ENCODE results near the gene YTHDF1. TPM values are rescaled to one million over a fixed set of nuclear protein-coding genes. Genes with fewer than 3 reads are reported as not detected.

Gene YTHDF1
- total and polyA plus RNA-seq, 2 donors (not counting 1 experiment from before 2014, with no cell fraction given), result 25.3 to 40.5 TPM

DNA sequence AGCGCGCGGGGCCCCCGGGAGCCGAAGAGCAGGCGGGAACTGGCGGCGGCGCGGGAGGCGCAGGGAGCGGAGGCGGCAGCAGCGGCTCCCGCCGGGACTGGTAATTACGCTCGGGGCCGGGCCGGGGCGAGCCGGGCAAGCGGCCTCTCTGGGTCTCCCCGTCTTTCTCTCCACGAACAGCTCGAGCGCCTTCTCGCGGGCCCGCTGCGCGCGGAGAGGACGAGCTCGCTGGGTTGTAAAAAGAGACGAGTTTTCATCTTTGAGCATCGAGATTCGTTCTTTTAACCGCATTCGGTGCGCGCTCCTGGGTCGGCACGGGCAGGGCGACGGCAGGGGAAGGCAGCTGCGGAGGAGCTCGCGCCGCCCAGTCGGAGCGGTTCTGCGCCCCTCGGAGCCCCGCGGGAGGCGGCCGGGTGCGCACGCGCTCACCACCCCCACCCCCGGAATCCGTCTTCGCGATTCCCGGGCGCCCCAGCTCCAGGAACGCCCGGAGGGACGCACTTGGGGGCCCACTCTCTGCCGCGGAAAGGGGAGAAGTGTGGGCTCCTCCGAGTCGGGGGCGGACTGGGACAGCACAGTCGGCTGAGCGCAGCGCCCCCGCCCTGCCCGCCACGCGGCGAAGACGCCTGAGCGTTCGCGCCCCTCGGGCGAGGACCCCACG is 38.0 kb downstream of the YTHDF1 start:
- POLR2A ChIA-PET, result interaction anchor here (0.6 kb wide), 1 partner anchor 229 kb away, joined by 5 read pairs; no protein-coding TSS in a partner anchor
- CTCF ChIA-PET, result no interaction called here
- Histone ChIP-seq H3K27me3 (replicated peaks in 1 of 4; ENCODE audit: control extremely low read depth in 1 of 4, control insufficient read depth in 3 of 4, insufficient read depth in 4 of 4, low read length in 3 of 4) (peaks cover 0 to 77% (median 34%) of the 10 kb centered on the region in 4 experiments), H3K4me1 (ENCODE audit: control insufficient read depth in 2 of 2, insufficient read depth in 2 of 2, low read length in 2 of 2) (peaks cover 26 to 52% of the 10 kb centered on the region in 2 donors), H3K36me3 (replicated peaks in 1 of 2; ENCODE audit: control extremely low read depth in 1 of 2, control insufficient read depth in 1 of 2, extremely low read depth in 1 of 2, insufficient read depth in 2 of 2, low read length in 1 of 2) (no peaks in the 10 kb centered on the region), H3K4me3 (ENCODE audit: control extremely low read depth in 1 of 5, extremely low read depth in 1 of 5, insufficient read depth in 1 of 5, low read depth in 2 of 5, low read length in 4 of 5) (no peak overlapping the region), H3K9ac (ENCODE audit: low read length) (no peak overlapping the region), H4K20me1 (ENCODE audit: control insufficient read depth, insufficient read depth, low read length, poor library complexity, severe bottlenecking) (no peaks in the 10 kb centered on the region), H3K27ac (ENCODE audit: low read length in 2 of 2) (no peak overlapping the region), H2AFZ (ENCODE audit: insufficient read depth, low read depth, low read length, poor library complexity, severe bottlenecking) (no peak overlapping the region), H3K9me3 (ENCODE audit: control extremely low read depth in 1 of 3, control insufficient read depth in 2 of 3, insufficient read depth in 1 of 3, low read length in 2 of 3) (peaks cover 0 to 5% (median 0%) of the 10 kb centered on the region in 3 donors), H3K4me2 (replicated peaks; ENCODE audit: low read depth, low read length, poor library complexity, severe bottlenecking) (peak overlapping the region; percentile 96), H3K79me2 (ENCODE audit: control insufficient read depth, insufficient read depth, low read length) (no peaks in the 10 kb centered on the region)
- Mint-ChIP-seq H3K27ac (no peak overlapping the region), H3K9me3 (ENCODE audit: insufficient read depth) (no peaks in the 10 kb centered on the region), H3K4me3 (peak overlapping the region; percentile 66), H3K27me3 (peaks cover 13% of the 10 kb centered on the region), H3K4me1 (peaks cover 16% of the 10 kb centered on the region)
- ATAC-seq (ENCODE audit: low read depth) (no peak), DNase-seq (peak; percentile 48)
- no peak for TF ChIP-seq EZH2 (IDR thresholded peaks at IDR 0.05; ENCODE audit: borderline replicate concordance, insufficient read depth, low read depth, low read length, poor library complexity, severe bottlenecking)
- intact Hi-C loops (cut with micrococcal nuclease), result no loop called here
- 5% methylated on average over 90 of the region's 90 CpGs for WGBS (ENCODE audit: insufficient coverage)

DNA sequence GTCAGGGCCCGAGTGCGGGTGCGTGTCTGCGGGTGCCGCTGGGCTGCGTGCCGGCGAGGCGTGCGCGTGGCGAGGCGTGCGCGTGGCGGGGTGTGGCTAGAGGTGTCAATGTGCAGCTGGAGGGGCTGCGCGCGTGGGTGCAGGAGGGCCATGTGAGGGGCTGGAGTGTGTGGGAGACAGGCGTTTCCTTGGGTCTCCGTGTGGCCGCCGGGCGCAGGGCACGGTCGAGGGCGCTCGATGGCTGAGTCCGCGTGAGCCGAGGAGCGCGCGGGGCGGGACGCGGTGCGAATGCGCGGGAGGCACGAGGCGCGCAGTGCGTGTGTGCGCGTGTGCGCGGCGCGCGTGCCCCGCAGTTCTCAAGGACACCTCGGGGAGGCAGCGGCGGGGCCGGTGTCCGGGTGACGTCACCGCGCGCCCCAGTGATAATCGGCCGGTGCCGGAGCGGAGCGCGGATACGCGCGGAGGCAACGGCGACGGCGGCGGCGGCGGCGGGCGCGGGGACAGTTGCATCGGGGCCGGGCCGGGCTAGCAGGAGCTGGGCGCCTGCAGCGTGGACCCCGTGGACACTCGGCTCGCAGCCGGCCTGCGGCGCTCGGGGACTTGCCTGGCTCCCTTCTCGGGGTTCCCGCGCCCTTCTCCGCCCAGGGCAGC is 38.7 kb downstream of the YTHDF1 start:
- H3K79me2 ChIP-seq (ENCODE audit: control insufficient read depth, insufficient read depth, low read length), result no peaks in the 10 kb centered on the region
- H3K4me1 ChIP-seq (ENCODE audit: control insufficient read depth in 2 of 2, insufficient read depth in 2 of 2, low read length in 2 of 2), result peaks cover 26 to 52% of the 10 kb centered on the region in 2 donors
- H3K27me3 Mint-ChIP-seq, result peaks cover 15% of the 10 kb centered on the region
- no peak for ATAC-seq (ENCODE audit: low read depth)
- H3K9ac ChIP-seq (ENCODE audit: low read length), result no peak overlapping the region
- H3K27me3 ChIP-seq (replicated peaks in 1 of 4; ENCODE audit: control extremely low read depth in 1 of 4, control insufficient read depth in 3 of 4, insufficient read depth in 4 of 4, low read length in 3 of 4), result peaks cover 0 to 78% (median 36%) of the 10 kb centered on the region in 4 experiments
- 7% methylated on average over 91 of the region's 96 CpGs for WGBS (ENCODE audit: insufficient coverage)
- H3K9me3 Mint-ChIP-seq (ENCODE audit: insufficient read depth), result no peaks in the 10 kb centered on the region
- peaks cover 0 to 9% (median 0%) of the 10 kb centered on the region in 3 donors for H3K9me3 ChIP-seq (ENCODE audit: control extremely low read depth in 1 of 3, control insufficient read depth in 2 of 3, insufficient read depth in 1 of 3, low read length in 2 of 3)
- no peak overlapping the region for H3K27ac Mint-ChIP-seq
- H3K4me3 ChIP-seq (ENCODE audit: control extremely low read depth in 1 of 5, extremely low read depth in 1 of 5, insufficient read depth in 1 of 5, low read depth in 2 of 5, low read length in 4 of 5), result no peak overlapping the region
- peaks cover 16% of the 10 kb centered on the region for H3K4me1 Mint-ChIP-seq
- H3K4me2 ChIP-seq (replicated peaks; ENCODE audit: low read depth, low read length, poor library complexity, severe bottlenecking), result peak overlapping the region; percentile 96
- intact Hi-C loops (cut with micrococcal nuclease), result no loop called here
- TF ChIP-seq, protein P1, sequence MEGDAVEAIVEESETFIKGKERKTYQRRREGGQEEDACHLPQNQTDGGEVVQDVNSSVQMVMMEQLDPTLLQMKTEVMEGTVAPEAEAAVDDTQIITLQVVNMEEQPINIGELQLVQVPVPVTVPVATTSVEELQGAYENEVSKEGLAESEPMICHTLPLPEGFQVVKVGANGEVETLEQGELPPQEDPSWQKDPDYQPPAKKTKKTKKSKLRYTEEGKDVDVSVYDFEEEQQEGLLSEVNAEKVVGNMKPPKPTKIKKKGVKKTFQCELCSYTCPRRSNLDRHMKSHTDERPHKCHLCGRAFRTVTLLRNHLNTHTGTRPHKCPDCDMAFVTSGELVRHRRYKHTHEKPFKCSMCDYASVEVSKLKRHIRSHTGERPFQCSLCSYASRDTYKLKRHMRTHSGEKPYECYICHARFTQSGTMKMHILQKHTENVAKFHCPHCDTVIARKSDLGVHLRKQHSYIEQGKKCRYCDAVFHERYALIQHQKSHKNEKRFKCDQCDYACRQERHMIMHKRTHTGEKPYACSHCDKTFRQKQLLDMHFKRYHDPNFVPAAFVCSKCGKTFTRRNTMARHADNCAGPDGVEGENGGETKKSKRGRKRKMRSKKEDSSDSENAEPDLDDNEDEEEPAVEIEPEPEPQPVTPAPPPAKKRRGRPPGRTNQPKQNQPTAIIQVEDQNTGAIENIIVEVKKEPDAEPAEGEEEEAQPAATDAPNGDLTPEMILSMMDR (IDR thresholded peaks at IDR 0.05), result no peak
- no peak for TF ChIP-seq EZH2 (IDR thresholded peaks at IDR 0.05; ENCODE audit: borderline replicate concordance, insufficient read depth, low read depth, low read length, poor library complexity, severe bottlenecking)
- H3K4me3 Mint-ChIP-seq, result peak overlapping the region; percentile 41
- no peaks in the 10 kb centered on the region for H3K36me3 ChIP-seq (replicated peaks in 1 of 2; ENCODE audit: control extremely low read depth in 1 of 2, control insufficient read depth in 1 of 2, extremely low read depth in 1 of 2, insufficient read depth in 2 of 2, low read length in 1 of 2)
- ChIA-PET POLR2A (no interaction called here), CTCF (no interaction called here)
- H2AFZ ChIP-seq (ENCODE audit: insufficient read depth, low read depth, low read length, poor library complexity, severe bottlenecking), result no peak overlapping the region
- no peak overlapping the region for H3K27ac ChIP-seq (ENCODE audit: low read length in 2 of 2)
- no peaks in the 10 kb centered on the region for H4K20me1 ChIP-seq (ENCODE audit: control insufficient read depth, insufficient read depth, low read length, poor library complexity, severe bottlenecking)
- DNase-seq, result peak; percentile 57
